Stomach (tissue), 4 donors: ENCODE data around the gene GFRA3.

Experiments
- CTCF ChIP-seq, 7 experiments: fragments of 450-650 bp in 4 of 7; fragments of 200-600 bp in 3 of 7; sonication (generic) in 3 of 7; IDR thresholded peaks; one replicate each; pipeline ENCODE4 v1.5.1; 2016 to 2019; ENCODE audit warnings: antibody characterized with exemption in 7 of 7, control low read depth in 2 of 7, mild to moderate bottlenecking in 1 of 7
- EP300 ChIP-seq: sonication (generic); formaldehyde crosslinking; IDR thresholded peaks from one replicate; pipeline ENCODE4 v1.6.1; 2017; ENCODE audit warnings: antibody characterized with exemption
- POLR2A ChIP-seq, 4 donors: fragments of 450-650 bp; IDR thresholded peaks; one replicate each; pipeline ENCODE4 v1.6.1; 2016; ENCODE audit warnings: antibody characterized with exemption in 4 of 4, control low read depth in 2 of 4, mild to moderate bottlenecking in 1 of 4, moderate library complexity in 1 of 4

DNA sequence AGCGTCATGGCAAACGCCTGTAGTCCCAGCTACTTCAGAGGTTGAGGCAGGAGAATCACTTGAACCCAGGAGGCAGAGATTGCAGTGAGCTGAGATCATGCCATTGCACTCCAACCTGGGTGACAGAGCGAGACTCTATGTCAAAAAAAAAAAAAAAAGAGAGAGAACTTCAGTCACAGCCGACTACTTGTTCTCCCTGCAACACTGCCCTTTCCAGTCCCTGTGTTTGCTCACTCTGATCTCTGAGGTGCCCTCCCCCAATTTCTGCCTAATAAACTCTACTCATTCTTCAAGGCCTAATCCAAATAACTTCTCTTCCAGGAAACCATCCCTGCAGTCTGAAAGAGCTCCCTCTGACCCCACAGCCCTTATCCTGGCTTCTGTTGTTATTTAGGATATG, 28.1 kb downstream of the GFRA3 start:
- TF ChIP-seq CTCF (IDR thresholded peaks at IDR 0.05) (no peak), POLR2A (IDR thresholded peaks at IDR 0.05) (no peak), EP300 (no peak)
